ENCODE data around the gene PLOD1.
"Not testable (repeated sequence)": the region's sequence is repeated elsewhere in the genome, so short reads cannot be mapped to it uniquely, and the experiment has no call there.

PLOD1 gene

GRCh38 chr1:12006167-12006921 lies 71.8 kb downstream of the PLOD1 start:
- DNase-seq (ENCODE audit: low read depth) = no peak

DNA sequence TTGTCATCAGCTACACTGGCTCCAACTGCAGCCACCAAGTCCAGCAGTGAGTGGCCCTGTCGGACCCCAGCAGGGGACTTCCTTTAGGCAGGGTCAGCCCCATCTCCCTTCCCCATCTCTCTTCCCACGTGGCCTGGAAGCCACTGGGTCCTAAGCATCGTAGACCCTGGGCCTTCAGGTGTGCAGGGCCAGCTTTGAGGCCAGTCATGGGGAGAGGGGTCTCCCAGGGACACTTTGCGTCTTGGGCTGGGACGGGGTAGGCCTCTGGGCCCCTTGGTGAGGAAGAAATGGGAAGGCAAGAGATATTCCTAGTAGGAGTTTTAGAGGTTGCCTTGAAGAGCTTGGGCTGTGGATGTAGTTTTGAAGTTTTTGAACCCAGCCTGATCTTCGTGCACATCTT lies 72.7 kb downstream of the PLOD1 start:
- DNase-seq (ENCODE audit: low read depth) = no peak

DNA sequence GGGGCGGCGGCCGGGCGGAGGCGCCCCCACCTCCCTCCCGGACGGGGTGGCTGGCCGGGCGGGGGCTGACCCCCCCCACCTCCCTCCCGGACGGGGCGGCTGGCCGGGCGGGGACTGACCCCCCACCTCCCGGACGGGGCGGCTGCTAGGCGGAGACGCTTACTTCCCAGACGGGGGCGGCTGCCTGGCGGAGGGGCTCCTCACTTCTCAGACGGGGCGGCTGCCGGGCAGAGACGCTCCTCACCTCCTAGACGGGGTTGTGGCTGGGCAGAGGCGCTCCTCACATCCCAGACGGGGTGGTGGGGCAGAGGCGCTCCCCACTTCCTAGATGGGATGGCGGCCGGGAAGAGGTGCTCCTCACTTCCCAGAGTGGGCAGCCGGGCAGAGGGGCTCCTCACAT lies 73.8 kb downstream of the PLOD1 start:
- not testable (repeated sequence) for DNase-seq (ENCODE audit: low read depth)

DNA sequence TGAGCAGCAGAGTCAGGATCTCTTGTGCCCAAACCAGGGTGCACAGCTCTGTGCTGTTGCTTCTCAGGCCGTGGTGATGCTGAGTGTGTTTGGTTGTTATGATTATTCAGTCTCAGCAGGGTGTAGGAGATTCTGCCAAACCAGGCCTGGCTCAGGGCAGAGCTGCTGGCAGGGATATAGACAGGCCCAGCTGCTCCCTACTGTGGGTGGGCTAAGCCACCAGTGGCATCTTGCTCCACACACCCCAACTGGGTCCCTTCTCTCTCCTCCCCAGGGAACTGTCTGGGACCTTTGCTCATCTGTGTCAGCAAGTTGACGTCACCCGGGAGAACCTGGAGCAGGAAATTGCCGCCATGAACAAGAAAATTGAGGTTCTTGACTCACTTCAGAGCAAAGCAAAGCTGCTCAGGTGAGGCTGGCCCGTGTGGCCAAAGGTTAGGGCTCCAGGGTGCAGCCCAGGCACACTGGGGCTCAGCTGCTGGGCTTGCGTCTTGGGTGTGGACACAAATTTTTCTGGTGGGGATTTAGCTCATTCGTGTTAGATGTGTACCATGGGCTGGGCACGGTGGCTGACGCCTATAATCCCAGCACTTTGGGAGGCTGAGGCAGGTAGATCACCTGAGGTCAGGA lies 74.9 kb downstream of the PLOD1 start:
- DNase-seq (ENCODE audit: low read depth) = no peak

- DNase-seq (ENCODE audit: low read depth) = no peak
Measured at GRCh38 chr1:12010746-12011570, 76.4 kb downstream of the PLOD1 start.

GRCh38 chr1:12011998-12012397 lies 77.5 kb downstream of the PLOD1 start:
- DNase-seq (ENCODE audit: low read depth) = no peak

DNA sequence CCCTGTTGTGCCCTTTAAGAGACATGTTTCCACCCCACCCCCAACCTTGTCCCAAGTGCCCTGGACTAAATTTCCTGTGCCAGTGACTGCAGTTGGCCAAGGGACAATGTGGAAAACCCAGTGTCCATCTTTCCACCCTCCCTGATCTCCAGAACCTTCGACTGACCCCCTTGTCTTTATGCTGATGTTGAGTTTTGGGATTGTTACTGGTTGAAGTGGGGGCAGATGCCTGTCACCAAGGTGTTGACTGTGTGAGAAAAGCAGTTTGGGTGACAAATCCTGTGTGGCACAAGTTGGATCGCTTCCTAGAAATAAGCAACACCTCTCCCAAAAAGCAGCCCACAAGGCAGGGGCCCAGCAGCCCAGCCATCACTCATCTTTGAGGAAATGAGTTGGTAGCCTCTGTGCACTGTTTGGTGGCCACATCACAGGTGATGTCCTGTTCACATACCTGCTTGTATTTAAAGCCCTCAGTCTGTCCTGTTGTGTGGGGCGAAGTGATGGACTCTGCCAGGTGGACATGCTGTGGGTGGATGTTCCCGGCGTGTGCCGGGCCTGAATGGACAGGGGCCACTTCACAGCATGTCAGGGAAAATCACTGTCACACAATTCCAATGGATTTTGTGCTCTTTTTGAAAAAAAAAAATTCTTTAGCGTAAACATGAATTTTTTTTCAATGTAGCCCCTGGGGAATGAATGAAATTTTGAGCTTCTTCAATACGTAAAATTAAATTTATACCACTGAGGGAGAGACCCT lies 78.2 kb downstream of the PLOD1 start:
- no peak for DNase-seq (ENCODE audit: low read depth)

- DNase-seq (ENCODE audit: low read depth) = no peak
Measured at GRCh38 chr1:12014141-12014991, 79.8 kb downstream of the PLOD1 start.

DNA sequence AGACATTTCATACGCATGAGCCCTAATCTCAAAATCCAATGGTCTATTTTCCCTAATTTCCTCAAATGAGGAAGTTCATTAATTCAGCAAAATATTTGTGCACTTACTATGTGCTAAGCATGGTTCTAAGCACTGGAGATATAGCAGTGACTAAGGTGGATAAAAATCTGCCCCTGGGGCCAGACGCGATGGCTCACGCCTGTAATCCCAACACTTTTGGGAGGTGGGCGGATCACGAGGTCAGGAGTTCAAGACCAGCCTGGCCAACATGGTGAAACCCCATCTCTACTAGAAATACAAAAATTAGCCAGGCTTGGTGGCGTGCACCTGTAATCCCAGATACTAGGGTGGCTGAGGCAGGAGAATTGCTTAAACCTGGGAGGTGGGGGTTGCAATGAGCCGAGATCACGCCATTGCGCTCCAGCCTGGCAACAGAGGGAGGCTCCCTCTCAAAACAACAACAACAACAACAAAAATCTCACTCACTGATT lies 80.5 kb downstream of the PLOD1 start:
- no peak for DNase-seq (ENCODE audit: low read depth)

DNA sequence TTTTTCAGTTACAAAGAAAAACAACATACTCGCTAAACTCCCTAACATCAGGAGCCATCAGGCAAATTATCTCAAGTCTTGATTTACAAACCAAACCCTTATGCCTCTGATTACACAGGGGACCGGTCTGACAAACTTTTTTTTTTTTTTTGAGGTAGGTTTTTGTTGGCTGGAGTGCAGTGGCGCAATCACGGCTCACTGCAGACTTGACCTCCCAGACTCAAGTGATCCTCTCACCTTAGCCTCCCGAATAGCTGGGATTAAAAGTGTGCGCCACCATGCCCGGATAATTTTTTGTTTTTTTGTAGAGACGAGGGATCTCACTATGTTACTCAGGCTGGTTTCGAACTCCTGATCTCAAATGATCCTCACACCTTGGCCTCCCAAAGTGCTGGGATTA lies 81.0 kb downstream of the PLOD1 start:
- no peak for DNase-seq (ENCODE audit: low read depth)

DNA sequence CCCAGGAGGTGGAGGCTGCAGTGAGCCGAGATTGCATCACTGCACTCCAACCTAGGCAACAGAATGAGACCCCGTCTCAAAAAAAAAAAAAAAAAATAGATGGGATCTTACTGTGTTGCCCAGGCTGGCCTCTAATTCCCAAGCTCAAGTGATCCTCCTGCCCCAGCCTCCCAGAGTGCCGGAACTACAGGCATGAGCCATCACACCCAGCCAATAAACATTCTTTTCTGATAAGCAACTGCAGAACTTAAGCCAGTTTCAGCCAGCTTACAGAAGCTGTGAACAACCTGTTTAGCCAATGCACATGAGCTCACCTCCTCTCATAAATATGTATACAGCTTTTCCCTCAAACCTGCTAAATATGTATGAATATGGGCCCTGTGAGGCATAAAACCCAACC lies 81.7 kb downstream of the PLOD1 start:
- no peak for DNase-seq (ENCODE audit: low read depth)

GRCh38 chr1:12019858-12020509 lies 85.5 kb downstream of the PLOD1 start:
- no peak for DNase-seq (ENCODE audit: low read depth)

GRCh38 chr1:12021616-12022015 lies 87.1 kb downstream of the PLOD1 start:
- DNase-seq (ENCODE audit: low read depth) = no peak

GRCh38 chr1:12022036-12022435 lies 87.5 kb downstream of the PLOD1 start:
- DNase-seq (ENCODE audit: low read depth) = no peak

All from fibroblast of the conjunctiva (primary cell).